ENCODE measurements around the gene SUMO3.

SUMO3 gene

DNA sequence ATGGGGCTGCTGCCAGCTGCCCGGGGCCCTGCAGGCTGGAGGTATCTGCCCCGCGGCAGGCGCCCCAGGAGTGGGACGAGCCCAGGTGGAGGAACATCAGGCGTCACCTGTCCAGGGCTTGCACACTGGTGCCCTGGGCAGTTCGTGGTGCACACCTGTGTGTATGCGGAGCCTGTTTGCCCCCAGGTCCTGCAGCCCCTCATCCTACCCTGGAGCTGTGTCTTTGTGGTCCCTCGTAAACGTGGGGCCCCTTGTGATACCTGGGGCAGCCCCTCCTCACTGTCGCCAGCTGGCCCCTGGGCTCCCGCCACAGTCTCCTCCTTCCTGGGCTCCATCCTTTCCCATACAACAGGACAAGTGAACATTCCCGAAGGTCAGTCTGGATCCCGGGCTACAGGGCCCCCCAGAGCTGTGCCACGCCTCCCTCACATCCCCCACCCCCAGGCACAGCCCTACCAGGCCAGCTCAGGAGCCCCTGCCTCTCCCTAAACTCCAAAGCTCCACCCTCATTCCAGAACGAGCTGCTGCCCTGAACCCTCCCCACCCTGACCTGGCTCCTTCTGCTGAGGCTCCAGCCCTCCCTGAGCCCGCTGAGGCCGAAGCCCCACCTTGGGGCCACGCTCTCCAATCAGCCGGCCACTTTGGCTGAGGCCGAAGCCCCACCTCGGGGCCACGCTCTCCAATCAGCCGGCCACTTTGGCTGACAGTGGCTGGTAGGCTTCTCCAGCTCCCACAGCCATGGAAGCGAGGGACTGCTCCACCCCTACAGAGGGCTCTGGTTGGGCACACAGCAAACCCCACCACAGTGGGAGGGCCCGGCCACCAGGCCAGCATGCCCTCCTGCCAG lies 58.9 kb downstream of the SUMO3 start:
- no peak for DNase-seq

DNA sequence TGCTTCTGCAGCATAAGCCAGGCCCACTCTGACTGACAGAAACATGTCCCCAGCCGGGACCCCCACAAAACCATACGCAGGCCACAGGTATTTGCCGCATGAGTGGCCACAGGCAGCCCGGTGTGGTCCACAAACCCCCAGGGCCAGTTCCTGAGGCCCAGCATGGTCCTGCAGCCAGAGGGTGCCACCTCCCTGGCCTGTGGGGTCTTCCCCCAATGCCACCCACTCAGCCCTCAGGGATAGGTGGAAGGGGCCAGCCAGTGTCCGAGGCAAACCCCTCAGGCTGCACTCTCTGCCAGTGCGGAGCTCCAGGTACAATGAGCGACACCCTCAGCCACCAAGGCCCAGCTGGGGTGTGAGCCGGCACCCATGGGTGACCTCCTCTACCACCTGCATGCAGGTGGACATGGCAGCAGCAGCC lies 59.7 kb downstream of the SUMO3 start:
- DNase-seq, result no peak

DNA sequence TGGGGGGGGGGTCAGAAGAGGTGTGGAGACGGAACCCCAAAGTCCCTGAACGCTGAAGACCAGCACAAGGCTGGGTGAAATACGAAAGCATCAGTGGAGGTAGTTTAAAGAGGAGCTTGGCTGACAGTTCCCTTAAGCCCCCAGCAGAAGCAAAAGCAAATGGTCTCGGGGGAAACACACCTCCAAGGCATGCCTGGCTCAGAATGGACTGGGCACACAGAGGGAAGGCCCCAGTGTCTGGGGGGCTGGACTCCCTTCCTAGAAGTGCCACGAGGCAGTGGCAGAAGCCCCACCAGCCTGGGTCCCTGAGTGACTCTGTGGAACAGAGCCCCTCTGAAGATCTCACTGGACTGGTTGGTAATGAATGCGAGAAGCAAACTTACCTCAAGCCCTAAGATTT lies 60.1 kb downstream of the SUMO3 start:
- no peak for DNase-seq

DNA sequence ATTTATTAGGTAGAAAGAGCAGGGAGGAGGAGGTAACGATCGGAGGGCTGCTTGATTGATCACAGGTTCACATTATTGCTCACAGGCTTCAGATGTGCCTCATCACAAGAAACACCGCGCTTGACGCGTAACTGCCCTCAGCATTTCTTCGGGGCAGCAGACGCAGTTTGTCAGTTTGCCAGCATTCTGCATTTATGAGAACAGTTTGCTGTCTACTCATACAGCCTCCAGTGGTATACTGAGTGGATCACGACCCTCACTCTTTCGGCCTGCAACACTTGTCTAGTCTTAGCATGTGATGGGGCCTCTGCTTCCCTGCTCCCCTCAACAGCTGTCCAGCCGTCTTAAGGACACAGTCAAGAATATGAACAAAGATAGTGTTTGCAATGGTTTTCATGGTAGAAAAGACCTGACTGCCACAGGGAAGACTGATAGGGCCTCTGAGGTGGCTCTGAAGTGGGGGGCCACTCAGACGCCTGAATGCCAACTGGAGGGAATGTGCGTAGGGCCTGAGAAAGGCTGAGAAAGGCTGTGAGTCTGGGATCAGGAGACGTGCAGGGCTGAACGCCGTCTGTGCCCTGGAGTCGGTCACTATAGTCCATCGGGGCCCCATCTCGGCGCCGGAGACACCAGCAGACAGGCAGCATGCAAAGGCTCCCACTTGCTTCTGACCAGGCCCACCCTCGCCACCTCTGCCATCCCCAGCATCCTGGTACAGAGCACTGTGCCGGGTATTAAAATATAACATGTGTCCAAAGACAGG lies 61.3 kb downstream of the SUMO3 start:
- DNase-seq, result no peak

Data from DMS79 (cell line).